Psoas muscle (tissue), 8 donors: ENCODE results near the gene MYBPHL. TPM values are rescaled to one million over a fixed set of nuclear protein-coding genes. Genes with fewer than 3 reads are reported as not detected.

Source experiments
- ATAC-seq, 4 donors: fragments of 200-7000 bp; cut with Tn5 transposase; one replicate each; pipeline ENCODE4 v1.9.1; 2020; ENCODE audit warnings: moderate library complexity in 3 of 4, mild to moderate bottlenecking in 2 of 4
- DNase-seq, 2 donors: peaks; one replicate each; pipeline ENCODE4 v3.0.0-alpha.2; 2020
- H3K27ac ChIP-seq: fragments of 200-600 bp; one replicate; pipeline ENCODE4 v1.8.0; 2022
- H3K27me3 ChIP-seq, 3 donors: fragments of 200-600 bp in 1 of 3; one replicate each; pipeline versions ENCODE4 v1.6.1 to v1.8.0; 2013 to 2022; ENCODE audit warnings: low read length in 2 of 3, mild to moderate bottlenecking in 2 of 3, moderate library complexity in 1 of 3; ENCODE audit not compliant: insufficient read depth in 3 of 3
- H3K36me3 ChIP-seq, 2 donors: fragments of 200-600 bp in 1 of 2; one replicate each; pipeline versions ENCODE4 v1.6.1 to v1.8.0; 2013 to 2022; ENCODE audit warnings: low read depth in 1 of 2, mild to moderate bottlenecking in 1 of 2, moderate library complexity in 1 of 2; ENCODE audit not compliant: insufficient read depth in 1 of 2
- H3K4me1 ChIP-seq: fragments of 200-600 bp; one replicate; pipeline ENCODE4 v1.8.0; 2022
- H3K4me3 ChIP-seq: fragments of 200-600 bp; one replicate; pipeline ENCODE4 v1.8.0; 2022; ENCODE audit warnings: mild to moderate bottlenecking
- H3K9me3 ChIP-seq: fragments of 200-600 bp; one replicate; pipeline ENCODE4 v1.8.0; 2022
- CTCF ChIP-seq: fragments of 200-600 bp; IDR thresholded peaks from one replicate; pipeline ENCODE4 v1.8.0; 2022; ENCODE audit warnings: antibody characterized with exemption
- WGBS, 3 donors: extraction: QIAGEN DNeasy Blood & Tissue Kit; methylation state at CpG; one replicate each; pipeline versions ENCODE4 v1.1.6 to v1.1.7; 2013; 5-methylcytosine and 5-hydroxymethylcytosine counted together
- intact Hi-C, 2 donors: fragments of 100-400 bp; cut with DNase I; formaldehyde crosslinking; loops; one replicate each; pipeline versions ENCODE4 v1.11.0 to v1.14.2; 2022
- polyA plus RNA-seq, 3 donors: library from polyadenylated mRNA; stranded (reverse); fragments of 200-250 nt; gene quantifications; one replicate each; pipeline ENCODE4 v1.2.3, GENCODE V29; 2013
- total RNA-seq, 4 donors: library from RNA; stranded (reverse); fragmentation: NEBNext Ultra II Directional in 2 of 4; extraction: Animal tissue kit (Norgen Biotek cat#: 25700) in 2 of 4; gene quantifications; one replicate each; pipeline versions ENCODE4 v1.2.1 to v1.2.4, GENCODE V29; 2021 to 2023
- donor health status: healthy with polysubstance abuse.
- donor health status: DM: no; HTN: no; CAD: no; lungs with moderate emphysema.
- donor health status: Bipolar disorder and iron deficiency.
- donor health status: healthy.
- donor health status: DM: yes; HTN: yes; CAD: no.
- donor health status: DM: no; HTN: no; CAD: no.
- donor health status: DM: no; HTN: no; CAD: no.
- donor health status: DM: yes; HTN: yes; CAD: no.

The MYBPHL gene
- total and polyA plus RNA-seq, 7 donors: 0.17 to 2.2 (median 0.57) TPM; not detected in 1

- no peaks in the 10 kb centered on the region for H3K27me3 ChIP-seq
- ATAC-seq (peak; percentile 52 to 73 (median 62)), DNase-seq (peak in 1 of 2 donors; percentile 71)
- 56 to 69% (median 65%) methylated on average over 33 of the region's 33 CpGs for WGBS, 3 donors
- peaks cover 27% of the 10 kb centered on the region for H3K4me1 ChIP-seq
- H3K27ac ChIP-seq: peak overlapping the region; percentile 67
- intact Hi-C loops: no loop called here
- TF ChIP-seq CTCF: no peak
- H3K36me3 ChIP-seq: no peaks in the 10 kb centered on the region
- no peaks in the 10 kb centered on the region for H3K9me3 ChIP-seq
- H3K4me3 ChIP-seq: peak overlapping the region; percentile 47
These were observed 53.7 kb downstream of the MYBPHL start for GRCh38 chr1:109252893-109253802.

- H3K9me3 ChIP-seq: no peaks in the 10 kb centered on the region
- H3K4me1 ChIP-seq: peaks cover 27% of the 10 kb centered on the region
- H3K4me3 ChIP-seq: no peak overlapping the region
- no peak overlapping the region for H3K27ac ChIP-seq
- H3K27me3 ChIP-seq: no peaks in the 10 kb centered on the region
- WGBS, 3 donors: 95 to 98% (median 97%) methylated on average over 31 of the region's 31 CpGs
- DNase-seq: peak in 1 of 2 donors; percentile 36
- no peak for ATAC-seq
- no peak for TF ChIP-seq CTCF
- no peaks in the 10 kb centered on the region for H3K36me3 ChIP-seq
- intact Hi-C loops: no loop called here
These were observed 54.5 kb downstream of the MYBPHL start for GRCh38 chr1:109252167-109252892.

- no peaks in the 10 kb centered on the region for H3K36me3 ChIP-seq
- H3K9me3 ChIP-seq: no peaks in the 10 kb centered on the region
- H3K27me3 ChIP-seq: no peaks in the 10 kb centered on the region
- H3K4me1 ChIP-seq: peaks cover 27% of the 10 kb centered on the region
- no peak overlapping the region for H3K27ac ChIP-seq
- DNase-seq (peak in 1 of 2 donors; percentile 44), ATAC-seq (no peak)
- no peak for TF ChIP-seq CTCF
- 96% methylated on average over 32 of the region's 32 CpGs for WGBS, 3 donors
- intact Hi-C loops: no loop called here
- no peak overlapping the region for H3K4me3 ChIP-seq
These were observed 55.3 kb downstream of the MYBPHL start for GRCh38 chr1:109251277-109252166.

GRCh38 chr1:109250454-109251276 lies 56.1 kb downstream of the MYBPHL start:
- DNase-seq (peak in 1 of 2 donors; percentile 49), ATAC-seq (no peak)
- H3K9me3 ChIP-seq: no peaks in the 10 kb centered on the region
- intact Hi-C loops: no loop called here
- TF ChIP-seq CTCF: no peak
- H3K27me3 ChIP-seq: no peaks in the 10 kb centered on the region
- H3K36me3 ChIP-seq: no peaks in the 10 kb centered on the region
- H3K27ac ChIP-seq: no peak overlapping the region
- WGBS, 3 donors: 82 to 90% (median 86%) methylated on average over 33 of the region's 33 CpGs
- peak overlapping the region; percentile 76 for H3K4me3 ChIP-seq
- H3K4me1 ChIP-seq: peaks cover 27% of the 10 kb centered on the region
